AG04450 (cell line): ENCODE data around the gene MYBL2. TPM values are rescaled to one million over a fixed set of nuclear protein-coding genes. Genes with fewer than 3 reads are reported as not detected.

Source experiments
- CTCF ChIA-PET: fragments of 300-600, 350-600 bp; formaldehyde crosslinking; extraction: SDS; loops from one replicate; lab custom pipeline; 2022; ENCODE audit warnings: antibody characterized with exemption, inconsistent platforms; lab: Charles Lee
- POLR2A ChIA-PET: fragments of 350-600 bp; formaldehyde crosslinking; extraction: SDS; loops from one replicate; lab custom pipeline; 2021; ENCODE audit warnings: antibody characterized with exemption, inconsistent platforms; lab: Yijun Ruan, JAX
- DNase-seq: peaks from one replicate; pipeline ENCODE4 v3.0.0-alpha.2; 2011; ENCODE audit warnings: low read depth, low spot score
- H3K27ac ChIP-seq: one replicate; pipeline ENCODE4 v1.5.1; 2012; ENCODE audit warnings: low read depth, low read length, control low read depth
- H3K27me3 ChIP-seq: one replicate; pipeline ENCODE4 v1.6.0; 2012; ENCODE audit warnings: low read length; ENCODE audit not compliant: control insufficient read depth, insufficient read depth
- H3K4me3 ChIP-seq: 2 replicates; pipeline ENCODE4 v1.5.1; 2011; ENCODE audit warnings: mild to moderate bottlenecking, low read depth, low read length, control low read depth
- H3K9me3 ChIP-seq: 2 replicates; pipeline ENCODE4 v1.5.1; 2012; ENCODE audit warnings: low read length; ENCODE audit not compliant: control insufficient read depth, insufficient read depth
- CTCF ChIP-seq: IDR thresholded peaks from 2 replicates; pipeline ENCODE4 v1.5.1; 2011; ENCODE audit warnings: low read depth, low read length, control low read depth, inconsistent platforms
- polyA plus RNA-seq: library from polyadenylated mRNA; depleted of rRNA; stranded (reverse); fragments of >200 nt; gene quantifications from 2 replicates; pipeline ENCODE4 v1.2.3, GENCODE V29; 2011

The MYBL2 gene
- polyA plus RNA-seq, 1 experiment = 1.7 TPM

- no peak for DNase-seq
- POLR2A ChIA-PET = no interaction called here
- H3K4me3 ChIP-seq = no peak overlapping the region
- CTCF ChIA-PET = interaction anchor here (0.6 kb wide), 1 partner anchor 15 kb away, joined by 3 read pairs; no protein-coding TSS in a partner anchor
- no peak overlapping the region for H3K27ac ChIP-seq
- no peaks in the 10 kb centered on the region for H3K27me3 ChIP-seq
- TF ChIP-seq CTCF = no peak
- peaks cover 4% of the 10 kb centered on the region; the same call in 1 of the 2 replicates for H3K9me3 ChIP-seq
Measured at GRCh38 chr20:43721429-43722152, 54.7 kb downstream of the MYBL2 start.

DNA sequence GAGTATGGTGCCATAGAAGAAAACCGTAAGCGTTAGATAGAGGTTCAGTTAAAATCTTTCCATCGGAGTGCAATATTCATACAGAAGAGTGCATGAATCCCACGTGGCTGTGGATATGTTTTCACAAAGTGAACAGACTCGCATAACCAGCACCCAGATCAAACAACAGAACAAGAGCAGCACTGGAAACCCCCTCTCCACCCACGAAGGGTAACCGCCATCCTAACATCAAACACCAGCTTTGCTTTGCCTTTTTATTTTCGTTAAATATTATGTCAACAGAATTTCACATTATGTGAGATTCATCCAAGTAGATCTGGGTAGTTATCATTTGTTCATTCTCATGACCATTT lies 55.2 kb downstream of the MYBL2 start:
- no peak for TF ChIP-seq CTCF
- peaks cover 4% of the 10 kb centered on the region; the same call in 1 of the 2 replicates for H3K9me3 ChIP-seq
- ChIA-PET POLR2A (no interaction called here), CTCF (interaction anchor here (0.6 kb wide), 1 partner anchor 16 kb away, joined by 3 read pairs; no protein-coding TSS in a partner anchor)
- DNase-seq = no peak
- no peaks in the 10 kb centered on the region for H3K27me3 ChIP-seq
- H3K4me3 ChIP-seq = no peak overlapping the region
- no peak overlapping the region for H3K27ac ChIP-seq

DNA sequence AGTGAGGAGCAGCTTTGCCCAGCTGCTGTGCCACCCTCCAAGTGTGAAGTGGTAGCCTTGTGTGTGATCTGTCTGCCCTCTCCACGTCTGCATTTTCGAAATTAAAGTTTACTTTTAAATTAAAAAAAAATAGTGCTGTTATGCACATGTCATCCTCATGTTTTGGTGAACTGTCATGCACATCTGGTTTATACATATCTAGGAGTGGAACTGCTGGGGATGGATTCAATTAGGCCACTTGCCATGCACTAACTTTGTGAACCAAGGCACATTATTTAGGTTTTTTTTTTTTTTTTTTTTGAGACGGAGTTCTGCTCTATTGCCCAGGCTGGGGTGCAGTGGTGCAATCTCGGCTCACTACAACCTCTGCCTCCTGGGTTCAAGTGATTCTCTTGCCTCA lies 56.3 kb downstream of the MYBL2 start:
- POLR2A ChIA-PET = interaction anchor here (0.7 kb wide), 1 partner anchor 259 kb away, joined by 12 read pairs; no protein-coding TSS in a partner anchor

GRCh38 chr20:43723735-43724134 lies 56.8 kb downstream of the MYBL2 start:
- no peaks in the 10 kb centered on the region for H3K27me3 ChIP-seq
- H3K27ac ChIP-seq = no peak overlapping the region
- DNase-seq = no peak
- H3K9me3 ChIP-seq = peaks cover 5% of the 10 kb centered on the region; the same call in 1 of the 2 replicates
- ChIA-PET POLR2A (interaction anchor here (0.7 kb wide), 1 partner anchor 258 kb away, joined by 12 read pairs; no protein-coding TSS in a partner anchor), CTCF (interaction anchor here (0.6 to 1.2 kb wide), 4 partner anchors 26 to 473 kb away, joined by 3 to 5 read pairs (median 4); no protein-coding TSS in a partner anchor)
- no peak overlapping the region for H3K4me3 ChIP-seq
- no peak for TF ChIP-seq CTCF

More for the DNA sequence above, 56.3 kb downstream of the MYBL2 start:
- Histone ChIP-seq H3K4me3 (no peak overlapping the region), H3K27ac (no peak overlapping the region), H3K9me3 (peaks cover 4% of the 10 kb centered on the region; the same call in 1 of the 2 replicates), H3K27me3 (no peaks in the 10 kb centered on the region)
- no peak for DNase-seq
- TF ChIP-seq CTCF = no peak
- CTCF ChIA-PET = interaction anchor here (0.6 to 1.2 kb wide), 3 partner anchors 30 to 473 kb away, joined by 3 to 5 read pairs (median 5); no protein-coding TSS in a partner anchor

DNA sequence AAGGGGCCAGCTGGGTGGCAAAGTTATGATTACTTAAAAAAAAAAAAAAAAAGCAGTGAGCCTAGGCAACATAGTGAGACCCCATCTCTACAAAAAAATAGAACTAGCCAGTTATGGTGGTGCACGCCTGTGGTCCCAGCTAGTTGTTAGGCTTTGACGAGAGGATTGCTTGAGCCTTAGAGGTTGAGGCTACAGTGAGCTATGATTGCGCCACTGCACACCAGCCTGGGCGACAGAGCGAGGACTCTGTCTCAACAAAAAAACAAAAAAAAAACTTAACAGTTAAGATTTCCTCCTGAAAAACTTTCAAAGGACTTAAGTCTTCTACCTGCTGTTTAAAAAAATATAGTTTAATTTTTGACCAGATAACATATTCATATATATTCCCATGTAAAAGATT lies 57.5 kb downstream of the MYBL2 start:
- Histone ChIP-seq H3K27me3 (no peaks in the 10 kb centered on the region), H3K4me3 (no peak overlapping the region), H3K27ac (no peak overlapping the region), H3K9me3 (peaks cover 10% of the 10 kb centered on the region; the same call in 1 of the 2 replicates)
- ChIA-PET CTCF (interaction anchor here (0.8 to 1.0 kb wide), 2 partner anchors 26 to 393 kb away, joined by 3 to 4 read pairs; no protein-coding TSS in a partner anchor), POLR2A (no interaction called here)
- no peak for DNase-seq
- no peak for TF ChIP-seq CTCF
